CD4-positive, alpha-beta T cell treated with Interferon alpha-2 for 1 hour (primary cell): ENCODE data around the gene GAREM2.
"Not testable (repeated sequence)": the region's sequence is repeated elsewhere in the genome, so short reads cannot be mapped to it uniquely, and the experiment has no call there.

Source experiments
- DNase-seq, 2 donors: peaks; one replicate each; pipeline ENCODE4 v3.0.0-alpha.2; 2020 to 2022

GAREM2 gene

DNA sequence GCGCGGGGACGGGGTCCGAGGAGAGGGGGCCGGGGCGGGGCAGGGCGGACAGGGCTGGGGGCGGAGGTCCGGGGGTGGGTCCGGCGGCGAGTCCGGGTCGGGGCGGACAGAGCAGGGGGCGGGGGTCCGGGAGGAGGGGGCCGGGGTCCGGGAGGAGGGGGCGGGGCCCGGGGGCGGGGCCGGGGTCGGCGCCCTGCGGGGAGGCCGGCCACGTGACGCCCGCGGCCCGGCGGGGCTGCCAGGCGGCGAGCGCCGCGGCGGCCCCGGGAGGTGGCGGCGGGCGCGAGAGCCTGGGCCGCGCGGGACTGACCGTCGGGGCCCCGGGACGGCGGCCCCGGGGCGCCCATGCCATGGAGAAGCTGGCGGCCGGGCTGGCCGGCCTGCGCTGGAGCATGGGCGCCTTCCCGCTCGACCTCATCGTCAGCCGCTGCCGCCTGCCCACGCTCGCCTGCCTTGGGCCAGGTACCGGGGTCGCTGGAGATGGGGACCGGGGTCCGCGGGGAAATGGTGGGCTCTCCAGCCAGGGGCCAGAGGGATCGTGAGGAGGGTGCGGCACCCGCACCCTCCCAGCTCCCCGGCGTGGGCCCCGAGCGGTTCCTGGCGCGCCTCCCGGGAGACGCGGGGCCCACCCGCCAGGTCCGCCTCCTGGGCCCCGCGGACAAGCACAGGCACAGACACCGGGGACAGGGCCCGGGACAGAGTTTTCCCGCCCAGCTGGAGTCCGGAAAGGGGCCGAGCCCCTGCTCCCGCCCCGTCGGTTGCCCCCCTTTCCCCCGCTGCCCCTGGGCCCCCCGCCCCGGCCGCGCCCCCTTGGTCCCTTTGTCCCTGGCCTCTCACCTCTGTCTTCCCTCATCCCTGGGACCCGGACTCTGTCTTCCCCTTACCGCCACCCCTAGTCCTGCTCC, at the start of gene GAREM2:
GAREM2 (plus strand) TSS at position 218 of the 905 bp plus-strand sequence; CDS start at position 351, 133 bp downstream.
- DNase-seq: no peak

- DNase-seq: no peak
Measured at GRCh38 chr2:26123426-26123825, 49.5 kb upstream of the GAREM2 start.

DNA sequence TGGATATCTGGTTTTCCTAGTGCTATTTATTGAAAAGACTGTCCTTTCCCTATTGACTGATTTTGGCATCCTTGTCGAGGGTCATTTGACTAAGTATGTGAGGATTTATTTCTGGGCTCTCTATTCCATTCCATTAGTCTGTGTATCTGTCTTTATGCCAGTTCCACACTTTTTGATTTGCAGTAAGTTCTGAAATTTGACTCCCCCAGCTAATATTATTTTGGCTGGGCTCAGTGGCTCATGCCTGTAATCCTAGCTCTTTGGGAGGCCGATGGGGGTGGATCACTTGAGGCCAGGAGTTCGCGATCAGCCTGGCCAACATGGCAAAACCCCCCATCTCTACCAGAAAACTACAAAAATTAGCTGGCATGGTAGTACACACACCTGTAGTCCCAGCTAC, 46.8 kb upstream of the GAREM2 start:
- DNase-seq: no peak

- DNase-seq: no peak
Measured at GRCh38 chr2:26128176-26128575, 44.7 kb upstream of the GAREM2 start.

DNA sequence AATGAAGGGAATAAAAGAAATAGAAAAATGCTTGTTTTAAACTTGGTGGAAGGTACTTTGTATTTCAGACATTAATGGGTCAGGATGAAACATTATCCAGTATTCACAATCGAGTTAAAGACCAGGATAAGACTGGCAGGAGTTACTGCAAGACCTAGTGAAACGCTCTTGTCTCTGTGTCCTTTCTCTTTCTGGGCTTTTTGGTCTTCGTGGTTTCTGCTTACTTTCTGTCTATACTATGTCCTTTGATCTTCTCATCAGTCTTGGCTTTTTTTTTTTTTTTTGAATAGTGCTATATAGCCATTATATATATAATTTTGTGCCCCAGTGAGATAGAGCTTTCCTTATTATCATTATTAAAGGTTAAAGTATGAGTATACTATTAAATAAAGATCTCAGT, 42.1 kb upstream of the GAREM2 start:
- no peak for DNase-seq

GRCh38 chr2:26136451-26136850, 36.4 kb upstream of the GAREM2 start:
- DNase-seq: no peak

- DNase-seq: no peak
Measured at GRCh38 chr2:26139269-26140183, 33.4 kb upstream of the GAREM2 start.

DNA sequence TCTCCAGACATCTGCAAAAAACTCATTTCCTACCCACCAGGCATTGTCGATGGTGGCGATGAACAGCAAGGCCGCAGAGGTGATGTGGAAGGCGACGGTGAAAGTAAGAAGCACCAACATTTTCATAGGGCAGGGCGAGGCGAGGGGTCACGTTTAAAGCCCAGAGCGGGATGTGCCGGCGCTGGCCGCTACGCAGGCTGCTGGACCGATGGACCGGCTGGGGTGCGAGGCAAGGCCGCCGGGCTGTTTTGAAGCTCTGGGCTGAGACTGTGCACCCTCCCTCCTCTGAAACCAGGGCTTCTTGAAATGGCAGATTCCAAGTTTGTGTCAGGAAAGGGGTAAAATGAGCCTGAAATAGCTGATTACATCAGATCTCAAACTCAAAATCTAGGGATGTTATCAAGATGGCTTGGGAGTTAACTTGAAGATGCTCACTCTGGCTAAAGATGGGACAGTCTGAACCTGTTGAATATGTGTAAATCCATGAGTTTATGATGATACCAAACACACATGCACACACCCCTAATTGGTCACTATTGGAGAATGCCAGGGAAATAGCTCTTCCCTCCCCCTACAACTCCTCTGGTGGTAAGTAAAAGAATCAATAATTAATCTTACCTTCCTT, 31.6 kb upstream of the GAREM2 start:
- no peak for DNase-seq

DNA sequence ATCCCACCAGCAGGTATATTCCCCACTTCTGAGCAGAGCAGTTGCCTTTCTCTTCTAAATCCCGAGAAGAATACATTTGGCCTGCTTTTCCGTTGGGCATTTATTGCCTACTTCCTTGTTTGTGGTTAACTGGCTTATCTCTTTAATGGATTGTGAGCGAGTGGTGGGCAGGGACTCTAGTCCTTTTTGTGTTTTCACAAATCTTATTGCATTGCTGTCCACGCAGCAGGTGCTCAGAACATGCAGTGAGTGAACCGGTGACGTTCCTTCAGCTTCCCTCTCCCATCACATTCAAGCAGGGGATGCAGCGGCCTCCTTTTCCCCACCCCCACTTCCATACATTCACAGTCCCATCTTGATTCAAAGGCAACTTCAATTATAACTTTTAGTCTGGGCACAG, 28.9 kb upstream of the GAREM2 start:
- DNase-seq: no peak

DNA sequence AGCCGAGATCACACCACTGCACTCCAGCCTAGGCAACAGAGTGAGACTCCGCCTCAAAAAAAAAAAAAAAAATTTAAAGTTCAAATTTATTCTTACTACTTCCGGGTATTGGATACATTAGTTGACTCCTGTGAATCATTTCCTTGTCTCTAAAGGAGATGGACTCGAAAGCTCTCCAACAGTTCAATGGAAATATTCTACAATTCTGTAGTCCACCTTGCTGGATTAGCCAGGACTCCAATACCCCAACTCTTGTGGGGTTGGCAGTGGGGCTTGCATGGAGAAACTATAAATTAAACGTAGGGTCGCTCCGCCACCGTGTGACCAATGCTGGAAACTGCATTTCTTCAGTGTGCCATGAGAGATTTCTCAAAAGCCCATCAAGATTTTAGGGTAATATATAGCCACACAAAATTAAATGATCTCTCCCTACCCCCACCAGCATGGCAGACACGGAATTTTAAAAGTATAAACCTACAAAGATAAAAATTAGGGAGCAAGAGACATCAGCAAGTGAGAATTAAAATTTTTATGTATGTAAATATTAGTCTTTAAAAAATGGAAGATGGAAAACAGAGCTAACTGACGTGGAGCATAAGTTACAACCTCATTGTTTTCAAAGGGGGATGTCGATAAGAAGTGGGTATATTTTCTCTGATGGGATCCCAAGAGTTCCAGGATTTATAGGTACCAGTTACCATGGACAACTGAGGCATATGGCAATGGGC, 27.8 kb upstream of the GAREM2 start:
- peak; percentile 56 to 70 for DNase-seq

DNA sequence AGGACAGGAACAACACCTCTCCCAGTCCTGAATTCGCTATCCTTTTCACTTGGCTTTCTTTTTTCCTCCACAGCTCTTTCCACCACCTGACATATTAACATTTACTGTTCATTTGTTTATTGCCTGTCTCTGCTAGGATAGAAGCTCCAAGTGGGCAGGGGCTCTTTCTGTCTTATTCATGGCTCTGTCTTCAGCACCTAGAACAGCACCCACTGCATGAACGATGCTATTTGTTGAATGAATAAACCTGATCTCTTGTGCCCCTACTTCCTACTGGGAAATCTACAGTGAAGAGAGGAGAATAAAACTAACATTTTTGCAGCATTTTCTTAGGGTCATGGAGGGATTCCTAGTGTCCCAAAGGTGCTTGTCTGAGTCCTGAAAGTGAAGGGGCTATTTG, 24.4 kb upstream of the GAREM2 start:
- DNase-seq: no peak

DNA sequence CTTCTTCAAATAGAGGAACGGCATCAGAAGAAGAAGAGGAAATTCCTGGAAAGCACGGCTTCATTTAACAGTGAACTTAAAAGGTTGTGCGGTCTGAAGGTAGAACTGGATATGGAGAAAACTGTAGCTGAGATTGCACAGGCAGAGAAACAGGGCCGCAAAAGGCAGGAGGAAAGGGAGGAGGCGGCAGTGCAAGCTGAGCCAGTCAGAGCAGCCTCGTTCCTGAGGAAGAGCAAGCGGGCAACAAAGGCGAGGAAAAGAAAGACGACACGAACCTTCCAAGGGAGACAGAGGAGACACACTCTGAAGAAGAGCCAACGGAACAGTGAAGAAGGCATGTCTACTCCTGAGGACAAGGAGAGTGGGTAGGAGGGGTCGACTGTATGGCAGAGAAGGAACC, 22.6 kb upstream of the GAREM2 start:
- no peak for DNase-seq

GRCh38 chr2:26157580-26157979, 15.3 kb upstream of the GAREM2 start:
- no peak for DNase-seq

DNA sequence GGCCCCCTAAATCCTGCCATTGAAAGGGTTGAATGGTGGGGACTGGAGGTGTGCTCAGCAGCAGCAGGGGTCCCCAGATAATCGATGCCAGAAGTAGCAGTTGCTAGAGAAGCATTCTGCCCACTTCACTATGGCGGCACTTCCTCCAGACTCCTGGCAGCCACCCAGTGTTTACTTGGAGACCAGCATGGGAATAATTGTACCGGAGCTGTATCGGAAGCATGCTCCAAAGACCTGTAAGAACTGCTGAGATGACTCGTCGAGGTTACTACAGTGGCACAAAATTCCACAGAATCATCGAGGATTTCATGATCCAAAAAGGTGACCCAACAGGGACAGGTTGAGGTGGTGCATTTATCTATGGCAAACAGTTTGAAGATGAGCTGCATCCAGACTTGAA, 11.0 kb upstream of the GAREM2 start:
- no peak for DNase-seq

DNA sequence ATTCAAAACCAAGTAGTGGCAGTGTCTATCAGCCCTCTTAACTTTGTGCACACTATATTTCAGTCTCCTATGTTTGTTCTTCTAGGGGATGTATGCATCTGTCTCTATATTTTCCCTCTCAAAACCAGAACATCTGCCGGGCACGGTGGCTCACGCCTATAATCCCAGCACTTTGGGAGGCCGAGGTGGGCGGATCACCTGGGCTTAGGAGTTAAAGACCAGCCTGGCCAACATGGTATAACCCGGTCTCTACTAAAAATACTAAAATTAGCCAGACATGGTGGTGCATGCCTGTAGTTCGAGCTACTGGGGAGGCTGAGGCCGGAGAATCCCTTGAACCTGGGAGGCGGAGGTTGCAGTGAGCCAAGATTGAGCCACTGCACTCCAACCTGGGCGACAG, 9.9 kb upstream of the GAREM2 start:
- no peak for DNase-seq

- no peak for DNase-seq
Measured at GRCh38 chr2:26164231-26164630, 8.7 kb upstream of the GAREM2 start.

DNA sequence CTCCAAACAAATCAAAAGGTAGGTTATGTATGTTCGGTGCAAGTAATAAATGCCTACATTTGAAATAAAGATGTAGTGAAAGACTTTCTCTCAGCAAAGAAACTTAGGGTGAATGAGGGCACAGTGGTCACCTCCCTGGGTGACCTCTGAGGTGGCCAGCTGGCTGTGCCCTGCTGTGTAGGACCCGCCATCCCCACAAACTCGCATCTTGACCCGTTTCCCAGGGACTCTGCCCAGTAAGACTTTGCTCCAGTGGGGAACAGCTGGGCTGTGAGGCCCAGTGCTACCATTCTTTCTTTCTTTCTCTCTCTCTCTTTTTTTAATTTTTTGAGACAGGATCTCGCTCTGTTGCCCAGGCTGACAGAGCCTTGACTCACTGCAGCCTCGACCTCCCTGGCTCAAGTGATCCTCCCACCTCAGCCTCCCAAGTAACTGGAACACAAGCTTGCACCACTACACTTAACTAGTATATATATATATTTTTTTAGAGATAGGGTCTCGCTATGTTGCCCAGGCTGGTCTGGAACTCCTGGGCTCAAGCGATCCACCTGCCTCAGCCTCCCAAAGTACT, 8.2 kb upstream of the GAREM2 start:
- DNase-seq: no peak

DNA sequence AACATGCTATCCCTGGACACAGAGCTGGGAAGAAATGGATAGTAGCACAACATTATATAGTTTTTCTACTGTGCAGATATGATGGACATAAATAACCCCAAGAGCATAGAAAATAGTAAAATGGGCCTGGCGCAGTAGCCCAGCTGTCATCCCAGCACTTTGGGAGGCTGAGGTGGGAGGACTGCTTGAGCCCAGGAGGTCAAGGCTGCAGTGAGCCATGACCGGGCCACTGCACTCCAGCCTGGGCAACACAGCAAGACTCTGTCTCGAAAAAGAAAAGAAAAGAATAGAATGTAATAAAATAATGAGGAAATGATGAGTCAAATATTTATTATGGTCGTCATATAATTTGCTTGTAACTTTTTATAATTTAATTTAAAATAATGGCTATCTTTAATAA, 7.5 kb upstream of the GAREM2 start:
- DNase-seq: no peak

GRCh38 chr2:26166541-26166940, 6.3 kb upstream of the GAREM2 start:
- not testable (repeated sequence) for DNase-seq

DNA sequence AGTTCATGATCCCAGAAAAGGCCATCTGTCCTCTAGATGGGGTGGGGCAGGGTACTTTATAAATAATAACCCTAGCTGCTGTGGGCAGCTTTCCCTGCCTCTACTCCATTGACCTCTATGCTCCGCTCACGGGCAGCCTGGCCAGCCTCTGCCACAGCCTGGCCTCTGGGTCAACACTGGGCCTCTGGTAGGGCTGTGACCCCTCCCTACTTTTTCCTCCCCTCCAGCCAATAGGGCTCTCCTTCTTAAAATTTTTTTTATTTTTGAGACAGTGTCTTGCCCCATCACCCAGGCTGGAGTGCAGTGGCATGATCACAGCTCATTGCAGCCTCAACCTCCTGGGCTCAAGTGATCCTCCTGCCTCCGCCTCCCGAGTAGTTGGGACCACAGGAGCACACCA, 4.1 kb upstream of the GAREM2 start:
- no peak for DNase-seq

- DNase-seq: no peak
Measured at GRCh38 chr2:26169226-26169625, 3.7 kb upstream of the GAREM2 start.

DNA sequence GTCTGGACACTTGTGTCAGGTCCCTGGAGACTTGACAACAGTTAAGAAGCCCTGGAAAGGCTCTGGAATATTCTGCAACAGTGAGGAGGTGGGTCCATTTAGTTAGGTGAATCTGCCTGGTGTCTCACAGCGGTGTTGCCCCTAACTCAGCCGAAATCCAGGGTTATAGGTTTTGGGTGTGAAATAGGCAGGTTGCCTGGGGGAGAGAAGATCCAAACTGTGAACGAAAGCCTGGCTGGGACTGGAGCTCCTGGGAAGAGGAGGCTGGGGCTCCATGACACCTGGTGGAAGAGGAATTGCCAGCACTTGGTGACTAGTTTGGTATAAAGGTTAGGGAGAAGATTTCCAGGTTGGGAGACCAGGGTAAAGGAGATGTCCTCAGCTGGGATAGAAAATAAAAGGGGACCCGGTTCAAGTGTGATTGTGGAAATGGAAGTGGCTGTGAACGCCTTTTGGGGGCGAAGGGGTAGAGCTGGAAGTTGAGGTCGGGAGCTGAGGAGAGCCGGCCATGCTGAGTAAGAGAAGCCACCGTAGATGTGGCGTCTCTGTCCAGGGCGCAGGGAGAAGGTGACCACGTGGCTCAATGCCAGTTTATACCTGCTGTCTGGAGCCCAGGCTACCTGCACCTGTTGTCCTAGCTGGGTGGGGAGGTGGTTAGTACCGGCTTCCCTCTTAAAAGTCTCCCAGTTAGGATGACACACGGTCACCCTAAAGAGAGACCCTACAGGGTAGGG, 3.0 kb upstream of the GAREM2 start:
- DNase-seq: no peak
